Measurements from ENCODE around the gene SETD2.

Gene SETD2

DNA sequence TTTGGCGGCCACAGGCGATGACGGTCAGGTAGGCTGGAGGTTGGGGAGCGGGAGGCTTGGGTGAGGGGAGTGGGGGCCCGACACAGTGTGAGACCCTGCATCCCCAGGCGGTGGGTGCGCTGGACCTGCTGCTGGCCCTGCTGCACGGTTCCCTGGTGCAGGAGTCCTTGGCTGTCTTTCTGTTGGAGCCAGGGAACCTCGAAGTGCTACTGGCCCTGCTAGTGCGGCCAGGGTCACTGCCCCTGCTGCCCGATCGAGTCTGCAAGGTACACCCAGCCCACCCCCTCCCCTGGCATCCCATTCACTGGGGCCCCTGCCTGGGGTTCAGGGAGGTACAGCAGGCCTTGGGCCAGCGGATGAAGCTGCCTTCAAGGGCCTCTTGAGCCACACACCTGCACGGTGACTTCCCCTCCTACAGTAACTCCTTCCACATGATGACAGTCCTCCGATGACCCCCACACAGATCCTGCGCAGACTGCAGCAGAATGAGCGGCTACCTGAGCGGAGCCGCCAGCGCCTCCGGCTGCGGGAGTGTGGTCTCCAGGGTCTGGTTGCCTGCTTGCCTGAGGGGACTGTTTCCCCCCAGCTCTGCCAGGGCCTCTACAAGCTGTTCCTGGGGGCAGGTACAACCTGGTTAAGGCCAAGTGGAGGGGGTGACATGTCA is 164.9 kb downstream of the SETD2 start:
- peak overlapping the region; percentile 13 to 88 (median 79); a peak in 15 of 22 replicates for H3K4me2 ChIP-seq

GRCh38 chr3:46998121-46998851 is 165.6 kb downstream of the SETD2 start:
- no peaks in the 10 kb centered on the region for H3K27me3 ChIP-seq
- no peak overlapping the region for H3K4me3 ChIP-seq
- TF ChIP-seq Cebpa-rat (IDR thresholded peaks at IDR 0.05): no peak
- peaks cover 47 to 61% (median 53%) of the 10 kb centered on the region in 10 experiments for H3K4me1 ChIP-seq
- H3K9ac ChIP-seq: peak overlapping the region in 5 of 11 experiments; percentile 19 to 37 (median 25); a peak in 2 of 22 replicates
- peak overlapping the region; percentile 66 to 88 (median 79) for H3K4me2 ChIP-seq
- H4K20me1 ChIP-seq: peaks cover 0 to 95% (median 0%) of the 10 kb centered on the region in 11 experiments; a peak in 6 of 22 replicates
- H3K9me3 ChIP-seq (replicated peaks in 1 of 11): no peaks in the 10 kb centered on the region
- H3K27ac ChIP-seq: peak overlapping the region in 4 of 11 experiments; percentile 9 to 59 (median 54); a peak in 7 of 22 replicates
- H3K36me3 ChIP-seq: peaks cover 50 to 90% (median 70%) of the 10 kb centered on the region in 11 experiments

More for the DNA sequence above, 164.9 kb downstream of the SETD2 start:
- no peaks in the 10 kb centered on the region for H3K9me3 ChIP-seq (replicated peaks in 1 of 11)
- no peaks in the 10 kb centered on the region for H3K27me3 ChIP-seq
- peak overlapping the region in 1 of 11 experiments; percentile 59; a peak in 1 of 22 replicates for H3K27ac ChIP-seq
- H3K36me3 ChIP-seq: peaks cover 55 to 90% (median 72%) of the 10 kb centered on the region in 11 experiments
- H3K4me3 ChIP-seq: no peak overlapping the region
- peaks cover 47 to 61% (median 52%) of the 10 kb centered on the region in 10 experiments for H3K4me1 ChIP-seq
- no peak for TF ChIP-seq Cebpa-rat (IDR thresholded peaks at IDR 0.05)
- H4K20me1 ChIP-seq: peaks cover 0 to 96% (median 0%) of the 10 kb centered on the region in 11 experiments; a peak in 6 of 22 replicates
- no peak overlapping the region for H3K9ac ChIP-seq

GRCh38 chr3:46997453-46998091 is 166.3 kb downstream of the SETD2 start:
- Histone ChIP-seq H3K36me3 (peaks cover 51 to 89% (median 69%) of the 10 kb centered on the region in 11 experiments), H3K4me2 (peak overlapping the region; percentile 66 to 88 (median 79)), H3K4me3 (no peak overlapping the region), H3K4me1 (peaks cover 49 to 65% (median 55%) of the 10 kb centered on the region in 10 experiments), H4K20me1 (peaks cover 0 to 90% (median 0%) of the 10 kb centered on the region in 11 experiments; a peak in 6 of 22 replicates), H3K27me3 (no peaks in the 10 kb centered on the region), H3K27ac (peak overlapping the region in 9 of 11 experiments; percentile 9 to 59 (median 46); a peak in 16 of 22 replicates), H3K9ac (peak overlapping the region in 9 of 11 experiments; percentile 11 to 64 (median 37); a peak in 9 of 22 replicates), H3K9me3 (replicated peaks in 1 of 11) (no peaks in the 10 kb centered on the region)
- no peak for TF ChIP-seq Cebpa-rat (IDR thresholded peaks at IDR 0.05)

DNA sequence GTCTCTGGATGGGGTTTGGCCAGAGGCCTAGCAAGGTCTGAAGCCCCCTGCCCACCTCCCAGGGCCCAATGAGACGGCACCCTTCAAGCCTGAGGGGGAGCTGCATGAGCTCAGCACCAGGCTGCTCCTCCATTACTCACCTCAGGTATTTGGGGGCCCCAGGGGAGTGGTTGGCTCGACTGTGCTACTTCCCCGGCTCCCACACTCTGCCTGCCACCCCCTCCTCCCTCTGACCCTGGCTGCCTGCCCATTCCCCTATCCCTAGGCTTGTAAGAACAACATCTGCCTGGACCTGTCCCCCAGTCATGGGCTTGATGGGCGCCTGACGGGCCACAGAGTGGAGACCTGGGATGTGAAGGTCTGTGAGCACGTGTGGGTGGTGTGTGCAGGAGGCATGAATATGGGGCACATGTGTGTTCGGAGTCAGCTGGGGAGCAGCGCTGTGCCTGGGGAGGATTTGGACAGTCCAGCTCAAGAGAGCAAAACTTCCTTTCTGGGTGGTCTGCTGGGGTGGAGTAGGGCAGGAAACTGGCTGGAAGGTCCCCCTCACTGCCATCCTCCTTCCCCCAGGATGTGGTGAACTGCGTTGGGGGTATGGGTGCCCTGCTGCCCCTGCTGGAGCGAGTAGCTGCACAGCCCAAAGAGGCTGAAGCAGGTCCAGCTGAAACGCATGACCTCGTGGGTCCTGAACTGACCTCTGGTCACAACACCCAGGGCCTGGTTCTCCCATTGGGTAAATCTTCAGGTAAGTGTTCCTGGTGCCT is 167.0 kb downstream of the SETD2 start:
- H3K27me3 ChIP-seq: no peaks in the 10 kb centered on the region
- H3K4me2 ChIP-seq: peak overlapping the region; percentile 66 to 88 (median 79)
- no peak for TF ChIP-seq Cebpa-rat (IDR thresholded peaks at IDR 0.05)
- H3K27ac ChIP-seq: peak overlapping the region in 8 of 11 experiments; percentile 24 to 59 (median 48); a peak in 16 of 22 replicates
- H3K36me3 ChIP-seq: peaks cover 44 to 89% (median 69%) of the 10 kb centered on the region in 11 experiments
- peaks cover 0 to 83% (median 0%) of the 10 kb centered on the region in 11 experiments; a peak in 6 of 22 replicates for H4K20me1 ChIP-seq
- H3K4me3 ChIP-seq: no peak overlapping the region
- H3K9ac ChIP-seq: peak overlapping the region; percentile 5 to 64 (median 33); a peak in 13 of 22 replicates
- peaks cover 56 to 72% (median 62%) of the 10 kb centered on the region in 10 experiments for H3K4me1 ChIP-seq
- no peaks in the 10 kb centered on the region for H3K9me3 ChIP-seq (replicated peaks in 1 of 11)

DNA sequence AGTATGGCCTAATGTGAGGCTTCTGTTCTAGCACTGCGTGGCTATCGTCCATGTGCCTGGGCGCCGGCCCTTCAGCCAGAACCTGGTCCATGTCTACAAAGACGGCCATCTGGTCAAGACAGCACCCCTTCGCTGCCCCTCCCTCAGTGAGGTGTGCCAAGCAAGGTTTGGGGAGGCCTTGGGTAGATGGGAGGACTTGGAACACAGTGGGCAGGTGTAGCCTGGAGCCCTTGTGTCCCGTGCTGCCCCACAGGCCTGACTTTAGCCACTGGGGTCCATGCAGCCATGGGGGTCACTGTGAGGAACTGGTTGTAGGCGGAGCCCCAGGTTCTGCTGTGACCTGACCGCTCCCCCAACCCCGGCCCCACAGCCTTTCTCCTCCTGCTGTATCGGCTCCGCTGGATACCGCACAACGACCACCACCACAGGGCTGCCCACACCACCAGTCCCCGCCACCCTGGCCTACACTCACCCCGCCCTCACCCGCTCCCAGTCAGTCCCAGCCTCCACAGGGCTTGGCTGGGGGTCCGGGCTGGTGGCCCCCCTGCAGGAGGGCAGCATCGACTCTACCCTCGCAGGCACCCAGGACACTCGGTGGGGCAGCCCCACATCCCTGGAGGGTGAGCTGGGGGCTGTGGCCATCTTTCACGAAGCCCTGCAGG is 167.9 kb downstream of the SETD2 start:
- H3K27me3 ChIP-seq: no peaks in the 10 kb centered on the region
- peaks cover 59 to 77% (median 67%) of the 10 kb centered on the region in 10 experiments for H3K4me1 ChIP-seq
- H4K20me1 ChIP-seq: peaks cover 0 to 78% (median 0%) of the 10 kb centered on the region in 11 experiments; a peak in 6 of 22 replicates
- no peak overlapping the region for H3K4me3 ChIP-seq
- no peaks in the 10 kb centered on the region for H3K9me3 ChIP-seq (replicated peaks in 1 of 11)
- peak overlapping the region in 8 of 11 experiments; percentile 5 to 64 (median 35); a peak in 8 of 22 replicates for H3K9ac ChIP-seq
- peak overlapping the region; percentile 66 to 88 (median 79) for H3K4me2 ChIP-seq
- peak overlapping the region in 7 of 11 experiments; percentile 24 to 59 (median 50); a peak in 11 of 22 replicates for H3K27ac ChIP-seq
- peaks cover 43 to 89% (median 67%) of the 10 kb centered on the region in 11 experiments for H3K36me3 ChIP-seq
- TF ChIP-seq Cebpa-rat (IDR thresholded peaks at IDR 0.05): no peak

- H3K36me3 ChIP-seq: peaks cover 34 to 82% (median 60%) of the 10 kb centered on the region in 11 experiments
- no peak for TF ChIP-seq Cebpa-rat (IDR thresholded peaks at IDR 0.05)
Observed at GRCh38 chr3:46994801-46995731, 168.8 kb downstream of the SETD2 start.

DNA sequence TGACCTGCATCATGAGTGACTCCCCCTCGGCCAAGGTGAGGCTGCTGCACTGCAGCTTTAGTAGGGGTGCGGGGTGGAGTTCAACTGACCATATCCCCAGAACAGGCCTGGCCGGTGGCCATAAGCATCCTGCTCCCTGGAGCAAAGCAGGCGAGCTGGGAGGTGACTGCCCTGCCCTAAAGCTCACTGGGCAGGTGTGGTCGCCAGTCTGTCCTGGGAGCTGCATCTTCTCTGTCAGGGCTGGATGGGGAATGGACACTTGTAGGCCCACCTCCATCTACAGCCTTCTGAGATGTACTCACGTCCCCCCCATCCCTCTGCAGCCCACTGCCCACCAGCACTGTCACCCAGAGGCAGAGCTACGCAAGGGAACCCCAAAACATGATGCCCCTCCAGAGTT is 169.9 kb downstream of the SETD2 start:
- H3K9me3 ChIP-seq (replicated peaks in 1 of 11): no peaks in the 10 kb centered on the region
- no peak overlapping the region for H3K27ac ChIP-seq
- peaks cover 67 to 84% (median 71%) of the 10 kb centered on the region in 10 experiments for H3K4me1 ChIP-seq
- no peak overlapping the region for H3K4me3 ChIP-seq
- peaks cover 0 to 59% (median 0%) of the 10 kb centered on the region in 11 experiments; a peak in 6 of 22 replicates for H4K20me1 ChIP-seq
- TF ChIP-seq Cebpa-rat (IDR thresholded peaks at IDR 0.05): no peak
- H3K9ac ChIP-seq: no peak overlapping the region
- H3K4me2 ChIP-seq: no peak overlapping the region
- H3K36me3 ChIP-seq: peaks cover 26 to 82% (median 56%) of the 10 kb centered on the region in 11 experiments
- no peaks in the 10 kb centered on the region for H3K27me3 ChIP-seq

More at GRCh38 chr3:46994801-46995731, 168.8 kb downstream of the SETD2 start:
- Histone ChIP-seq H3K4me2 (peak overlapping the region in 1 of 11 experiments; percentile 86; a peak in 1 of 22 replicates), H3K27me3 (no peaks in the 10 kb centered on the region), H3K9ac (no peak overlapping the region), H3K9me3 (replicated peaks in 1 of 11) (no peaks in the 10 kb centered on the region), H4K20me1 (peaks cover 0 to 70% (median 0%) of the 10 kb centered on the region in 11 experiments; a peak in 6 of 22 replicates), H3K4me1 (peaks cover 59 to 78% (median 67%) of the 10 kb centered on the region in 10 experiments), H3K27ac (peak overlapping the region in 2 of 11 experiments; percentile 9 to 21; a peak in 2 of 22 replicates), H3K4me3 (no peak overlapping the region)
